ENCODE results near the gene IGFALS. TPM values are rescaled to one million over a fixed set of nuclear protein-coding genes. Genes with fewer than 3 reads are reported as not detected.

IGFALS gene
- total RNA-seq = under 1 TPM in 1 of 3 donors, not detected in 2; 0.18 TPM

GRCh38 chr16:1793578-1794220 lies at the start of gene IGFALS:
Gene IGFALS (minus strand): TSS chr16:1793705. CDS start chr16:1793652, 53 bp downstream.
- no peak for ATAC-seq
- no peak for DNase-seq
- H3K9me3 Mint-ChIP-seq = no peaks in the 10 kb centered on the region
- H3K36me3 Mint-ChIP-seq (ENCODE audit: insufficient read depth) = peaks cover 4% of the 10 kb centered on the region
- H3K4me3 Mint-ChIP-seq = no peak within 1 kb of the TSS
- H3K27me3 Mint-ChIP-seq (ENCODE audit: low read depth) = no peaks in the 10 kb centered on the region
- H3K4me1 Mint-ChIP-seq (ENCODE audit: low read depth) = no peaks in the 10 kb centered on the region

- ATAC-seq = no peak
- Mint-ChIP-seq H3K9me3 (no peaks in the 10 kb centered on the region), H3K4me1 (ENCODE audit: low read depth) (no peaks in the 10 kb centered on the region), H3K36me3 (ENCODE audit: insufficient read depth) (no peaks in the 10 kb centered on the region), H3K27me3 (ENCODE audit: low read depth) (no peaks in the 10 kb centered on the region), H3K4me3 (no peak overlapping the region)
- DNase-seq = no peak
Observed at GRCh38 chr16:1839554-1839953, 46.0 kb upstream of the IGFALS start.

DNA sequence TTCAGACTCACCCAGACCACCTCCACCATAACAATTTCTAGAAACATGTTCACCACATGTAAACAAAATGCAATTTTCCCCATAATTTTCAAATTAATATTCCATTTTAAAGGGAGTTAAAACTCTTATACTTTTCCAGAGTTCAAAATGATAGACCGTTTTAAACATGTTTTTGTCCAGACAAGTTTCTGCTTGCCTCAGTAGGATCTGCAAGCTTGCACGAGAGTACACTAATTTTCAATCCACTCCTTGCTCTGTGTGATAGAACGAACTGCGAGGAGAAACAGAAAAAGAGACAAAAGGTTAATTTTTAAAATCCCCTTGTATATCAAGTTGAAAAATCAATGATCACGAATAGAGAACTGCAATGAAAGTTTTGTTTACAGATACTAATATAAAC lies 40.6 kb upstream of the IGFALS start:
- no peaks in the 10 kb centered on the region for H3K9me3 Mint-ChIP-seq
- peaks cover 5% of the 10 kb centered on the region for H3K4me1 Mint-ChIP-seq (ENCODE audit: low read depth)
- ATAC-seq (no peak), DNase-seq (no peak)
- no peaks in the 10 kb centered on the region for H3K27me3 Mint-ChIP-seq (ENCODE audit: low read depth)
- no peak overlapping the region for H3K4me3 Mint-ChIP-seq
- peaks cover 6% of the 10 kb centered on the region for H3K36me3 Mint-ChIP-seq (ENCODE audit: insufficient read depth)

DNA sequence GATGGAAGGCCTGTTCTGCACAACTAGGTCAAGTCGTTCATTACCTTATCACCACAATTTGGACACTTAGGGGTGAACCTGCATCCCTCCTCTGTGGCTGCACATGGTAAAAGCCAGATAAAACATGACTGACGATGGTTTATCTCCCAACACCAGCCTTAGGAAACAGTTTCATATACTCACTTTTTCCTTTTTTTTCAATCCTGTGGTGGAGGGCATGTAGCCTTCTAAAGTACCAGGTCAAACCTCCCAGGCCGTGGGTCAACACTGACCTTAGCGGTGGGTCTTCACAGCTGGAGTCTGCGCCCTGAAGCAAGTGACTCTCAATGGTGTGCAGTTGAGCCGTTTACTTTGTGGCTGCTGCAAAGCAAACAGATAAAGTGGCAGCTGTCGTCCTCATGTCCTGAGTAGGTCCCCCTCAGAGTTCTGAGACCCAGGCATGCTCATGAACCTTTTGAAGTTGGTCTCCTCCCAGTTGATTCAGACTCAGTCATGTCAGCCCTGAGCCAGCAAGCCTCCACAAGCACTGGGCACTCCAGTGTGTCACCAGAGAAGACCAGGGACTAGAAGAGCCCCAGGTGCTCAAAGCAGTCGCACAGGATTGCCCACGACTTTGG lies 39.4 kb upstream of the IGFALS start:
- no peaks in the 10 kb centered on the region for H3K27me3 Mint-ChIP-seq (ENCODE audit: low read depth)
- ATAC-seq (peak in 1 of 2 donors; percentile 23), DNase-seq (no peak)
- no peak overlapping the region for H3K4me3 Mint-ChIP-seq
- no peaks in the 10 kb centered on the region for H3K9me3 Mint-ChIP-seq
- H3K36me3 Mint-ChIP-seq (ENCODE audit: insufficient read depth) = peaks cover 6% of the 10 kb centered on the region
- peaks cover 10% of the 10 kb centered on the region for H3K4me1 Mint-ChIP-seq (ENCODE audit: low read depth)

DNA sequence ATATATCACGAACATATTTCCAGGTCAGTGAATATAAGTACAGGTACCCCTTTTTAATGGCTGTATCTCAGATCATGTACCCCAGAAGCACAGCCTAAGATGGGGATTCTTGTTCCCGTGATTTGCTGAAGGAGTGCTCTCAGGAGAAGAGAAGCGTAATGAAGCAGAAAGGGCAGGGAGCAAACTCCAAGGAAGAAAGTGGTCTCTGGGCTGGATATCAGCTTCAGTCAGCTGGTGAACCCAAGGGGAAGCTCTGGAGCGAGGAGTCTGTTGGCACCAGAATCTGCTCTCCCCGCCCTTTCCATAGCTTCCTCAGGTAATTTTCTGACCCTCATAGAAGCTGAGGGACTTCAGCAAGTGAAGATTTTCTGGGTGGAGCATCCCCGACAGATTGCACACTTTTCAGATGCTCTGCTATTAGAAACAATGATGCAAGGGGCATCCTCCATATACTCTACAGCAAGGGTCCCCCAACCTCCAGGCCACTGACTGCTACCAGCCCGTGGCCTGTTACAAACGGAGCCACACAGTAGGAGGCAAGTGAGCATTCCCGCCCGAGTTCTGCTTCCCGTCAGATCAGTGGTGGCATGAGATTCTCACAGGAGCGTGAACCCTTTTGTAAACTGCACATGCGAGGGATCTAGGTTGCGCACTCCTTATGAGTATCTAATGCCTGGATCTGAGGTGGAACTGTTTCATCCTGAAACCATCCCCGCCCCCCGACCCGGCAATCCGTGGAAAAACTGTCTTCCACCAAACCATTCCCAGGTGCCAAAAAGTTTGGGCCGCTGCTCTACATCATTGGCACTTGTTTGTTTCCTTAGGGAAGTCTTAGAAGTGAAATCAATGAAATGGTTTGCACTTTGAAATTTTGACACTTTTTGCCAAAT lies 37.9 kb upstream of the IGFALS start:
- ATAC-seq (no peak), DNase-seq (no peak)
- H3K4me1 Mint-ChIP-seq (ENCODE audit: low read depth) = peaks cover 17% of the 10 kb centered on the region
- no peak overlapping the region for H3K4me3 Mint-ChIP-seq
- peaks cover 6% of the 10 kb centered on the region for H3K36me3 Mint-ChIP-seq (ENCODE audit: insufficient read depth)
- H3K9me3 Mint-ChIP-seq = no peaks in the 10 kb centered on the region
- no peaks in the 10 kb centered on the region for H3K27me3 Mint-ChIP-seq (ENCODE audit: low read depth)

DNA sequence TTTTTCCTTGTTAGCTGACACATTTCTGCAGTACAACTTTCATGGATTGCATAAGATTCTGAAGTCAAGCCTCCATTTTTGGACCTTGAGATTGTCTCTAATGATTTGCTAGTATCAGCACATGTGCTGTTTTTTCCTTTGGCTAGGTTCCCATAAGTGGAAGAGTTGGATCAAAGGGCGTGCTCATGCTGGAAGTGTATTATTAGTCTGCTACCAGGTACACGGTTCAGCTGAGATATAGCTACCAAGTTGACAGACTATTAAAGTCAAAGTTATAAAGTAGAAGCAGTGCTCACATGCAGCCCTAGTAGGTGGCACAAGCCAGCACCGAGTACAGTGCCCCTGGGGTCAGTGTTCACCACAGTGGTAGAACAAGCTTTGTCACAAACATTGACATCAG lies 36.7 kb upstream of the IGFALS start:
- Mint-ChIP-seq H3K27me3 (ENCODE audit: low read depth) (no peaks in the 10 kb centered on the region), H3K4me1 (ENCODE audit: low read depth) (peaks cover 24% of the 10 kb centered on the region), H3K4me3 (no peak overlapping the region), H3K36me3 (ENCODE audit: insufficient read depth) (peaks cover 6% of the 10 kb centered on the region), H3K9me3 (no peaks in the 10 kb centered on the region)
- DNase-seq (no peak), ATAC-seq (no peak)

DNA sequence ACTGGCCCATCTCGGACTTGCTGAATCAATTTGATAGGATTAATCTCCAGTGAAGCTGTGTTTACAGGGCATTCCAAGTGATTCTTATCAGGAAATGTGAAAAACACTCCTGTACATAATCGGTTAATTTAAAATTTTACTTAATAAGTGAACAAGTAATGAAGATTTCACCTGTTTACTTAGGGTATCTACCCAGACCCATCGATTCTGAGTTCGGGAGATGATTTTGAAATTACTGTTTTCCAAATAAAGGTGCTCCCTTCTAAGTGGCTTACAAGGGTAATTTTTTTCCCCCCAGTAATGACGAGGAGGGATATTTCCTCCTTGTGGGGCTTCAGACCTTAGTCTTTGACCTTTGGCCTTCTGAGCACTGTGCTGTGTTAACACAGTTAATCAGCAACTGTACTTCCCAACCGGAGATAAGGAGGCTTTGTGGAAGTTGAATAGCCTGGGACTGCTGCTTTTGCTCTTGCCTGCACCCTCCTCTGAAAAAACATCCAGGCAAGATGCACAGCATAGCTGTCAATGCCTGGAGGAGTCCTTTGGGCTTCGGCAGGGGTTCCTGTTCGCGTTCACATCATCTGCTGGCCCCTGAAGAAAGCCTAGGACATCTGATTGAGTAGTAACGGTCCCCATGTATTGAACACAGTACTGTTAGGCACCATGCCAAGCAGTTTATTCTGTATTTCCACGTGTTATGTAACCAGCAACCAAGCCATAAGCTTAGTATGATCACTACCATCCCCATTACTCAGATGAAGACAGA lies 35.3 kb upstream of the IGFALS start:
- no peak for DNase-seq
- ATAC-seq = no peak
- Mint-ChIP-seq H3K27me3 (ENCODE audit: low read depth) (no peaks in the 10 kb centered on the region), H3K36me3 (ENCODE audit: insufficient read depth) (peaks cover 6% of the 10 kb centered on the region), H3K4me3 (peak overlapping the region; percentile 94), H3K9me3 (no peaks in the 10 kb centered on the region), H3K4me1 (ENCODE audit: low read depth) (peaks cover 33% of the 10 kb centered on the region)

DNA sequence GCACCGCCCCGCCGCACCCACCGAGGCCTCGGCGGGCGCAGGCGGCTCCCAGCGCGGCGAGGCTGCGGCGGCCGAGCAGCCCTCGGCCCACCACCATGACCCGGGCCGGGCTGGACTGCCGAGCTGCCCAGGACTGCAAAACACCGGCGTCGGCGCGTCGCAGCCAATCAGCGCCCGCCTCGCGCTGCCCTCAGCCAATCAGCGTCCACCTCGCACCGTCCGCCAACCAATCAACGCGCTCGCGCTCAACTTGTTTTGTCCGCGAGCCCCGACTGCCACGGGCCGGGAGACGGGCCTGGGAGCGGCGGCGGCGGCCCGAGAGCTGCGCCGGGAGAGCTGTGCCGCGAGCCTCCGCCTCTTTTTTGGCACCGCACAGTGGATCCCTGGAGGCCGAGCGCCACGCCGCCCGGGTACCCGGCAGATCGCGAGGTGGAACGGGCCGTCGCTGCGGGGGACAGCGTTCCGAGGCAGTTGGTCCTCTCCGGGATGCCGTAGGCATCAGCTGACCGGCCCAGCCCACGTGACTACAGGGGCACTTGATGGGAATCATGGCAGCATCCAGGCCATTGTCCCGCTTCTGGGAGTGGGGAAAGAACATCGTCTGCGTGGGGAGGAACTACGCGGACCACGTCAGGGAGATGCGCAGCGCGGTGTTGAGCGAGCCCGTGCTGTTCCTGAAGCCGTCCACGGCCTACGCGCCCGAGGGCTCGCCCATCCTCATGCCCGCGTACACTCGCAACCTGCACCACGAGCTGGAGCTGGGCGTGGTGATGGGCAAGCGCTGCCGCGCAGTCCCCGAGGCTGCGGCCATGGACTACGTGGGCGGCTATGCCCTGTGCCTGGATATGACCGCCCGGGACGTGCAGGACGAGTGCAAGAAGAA lies 33.4 kb upstream of the IGFALS start, which contains the start of the genes FAHD1 and HAGH:
Gene FAHD1 (plus strand): TSS at position 516 of the 883 bp plus-strand sequence. CDS start 33 bp downstream, at position 549.
Gene HAGH (minus strand): TSS at position 135 of the 883 bp plus-strand sequence. CDS start 38 bp downstream, at position 97.
- Mint-ChIP-seq H3K36me3 (ENCODE audit: insufficient read depth) (peaks cover 4% of the 10 kb centered on the region), H3K9me3 (no peaks in the 10 kb centered on the region), H3K27me3 (ENCODE audit: low read depth) (no peaks in the 10 kb centered on the region), H3K4me3 (peak within 1 kb of the TSS; percentile 94), H3K4me1 (ENCODE audit: low read depth) (peaks cover 36% of the 10 kb centered on the region)
- peak; percentile 86 to 88 for ATAC-seq
- DNase-seq = peak; percentile 85

- H3K4me1 Mint-ChIP-seq (ENCODE audit: low read depth) = peaks cover 36% of the 10 kb centered on the region
- DNase-seq (peak; percentile 59), ATAC-seq (peak; percentile 82 to 86)
- H3K36me3 Mint-ChIP-seq (ENCODE audit: insufficient read depth) = peaks cover 4% of the 10 kb centered on the region
- no peaks in the 10 kb centered on the region for H3K9me3 Mint-ChIP-seq
- peak overlapping the region; percentile 81 for H3K4me3 Mint-ChIP-seq
- no peaks in the 10 kb centered on the region for H3K27me3 Mint-ChIP-seq (ENCODE audit: low read depth)
Observed at GRCh38 chr16:1825864-1826690, 32.6 kb upstream of the IGFALS start.

GRCh38 chr16:1825381-1825863 lies 31.9 kb upstream of the IGFALS start:
- Mint-ChIP-seq H3K4me3 (peak overlapping the region; percentile 81), H3K36me3 (ENCODE audit: insufficient read depth) (no peaks in the 10 kb centered on the region), H3K27me3 (ENCODE audit: low read depth) (no peaks in the 10 kb centered on the region), H3K4me1 (ENCODE audit: low read depth) (peaks cover 36% of the 10 kb centered on the region), H3K9me3 (no peaks in the 10 kb centered on the region)
- DNase-seq (no peak), ATAC-seq (no peak)

- Mint-ChIP-seq H3K4me3 (no peak overlapping the region), H3K27me3 (ENCODE audit: low read depth) (no peaks in the 10 kb centered on the region), H3K9me3 (no peaks in the 10 kb centered on the region), H3K36me3 (ENCODE audit: insufficient read depth) (peaks cover 2% of the 10 kb centered on the region), H3K4me1 (ENCODE audit: low read depth) (peaks cover 28% of the 10 kb centered on the region)
- ATAC-seq (no peak), DNase-seq (no peak)
Observed at GRCh38 chr16:1823821-1824220, 30.3 kb upstream of the IGFALS start.

DNA sequence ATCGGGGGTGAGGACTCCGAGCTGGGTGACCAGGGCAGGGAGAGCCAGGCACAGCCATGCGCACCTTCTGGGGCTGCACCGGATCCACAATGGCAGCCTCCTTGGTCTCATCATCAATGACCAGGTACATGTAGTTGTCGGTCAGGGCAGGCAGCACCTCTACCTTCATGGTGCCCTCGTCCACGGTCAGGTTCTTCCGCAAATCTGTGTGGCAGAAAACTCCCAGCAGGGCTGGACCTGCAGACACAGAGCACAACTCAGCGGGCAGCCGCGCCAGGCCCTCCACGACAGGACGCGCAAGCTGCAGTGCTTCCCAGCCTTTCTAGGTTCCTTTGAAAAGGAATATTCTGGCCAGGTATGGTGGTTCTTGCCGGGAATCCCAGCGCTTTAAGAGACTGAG lies 29.3 kb upstream of the IGFALS start:
- H3K4me1 Mint-ChIP-seq (ENCODE audit: low read depth) = peaks cover 26% of the 10 kb centered on the region
- H3K4me3 Mint-ChIP-seq = no peak overlapping the region
- peaks cover 2% of the 10 kb centered on the region for H3K36me3 Mint-ChIP-seq (ENCODE audit: insufficient read depth)
- ATAC-seq = no peak
- no peaks in the 10 kb centered on the region for H3K27me3 Mint-ChIP-seq (ENCODE audit: low read depth)
- no peak for DNase-seq
- H3K9me3 Mint-ChIP-seq = no peaks in the 10 kb centered on the region
